IMR-90 (cell line): ENCODE data around the gene KMT2C. TPM values are rescaled to one million over a fixed set of nuclear protein-coding genes. Genes with fewer than 3 reads are reported as not detected.

Source experiments
- ATAC-seq: fragments of 200-7000 bp; cut with Tn5 transposase; 2 replicates; pipeline ENCODE4 v1.9.1; 2020; ENCODE audit warnings: low read depth, mild to moderate bottlenecking, moderate library complexity
- BruUV-seq: library from RNA; stranded (reverse); fragments of 400-500 nt; replicated peaks from 2 replicates; lab custom pipeline; 2021; lab: Mats Ljungman, UMichigan
- CTCF ChIA-PET: fragments of 300-600 bp; formaldehyde crosslinking; extraction: SDS; loops from one replicate; lab custom pipeline; 2021; ENCODE audit warnings: antibody characterized with exemption; lab: Yijun Ruan, JAX
- POLR2A ChIA-PET: fragments of 300-600 bp; sonication (Branson Sonifier 250); formaldehyde crosslinking; loops from one replicate; lab custom pipeline; 2022; ENCODE audit warnings: antibody characterized with exemption; ENCODE audit not compliant: unreplicated experiment; lab: Charles Lee
- DNase-seq: peaks from one replicate; pipeline ENCODE4 v3.0.0; 2013
- H2AFZ ChIP-seq: replicated peaks from 2 replicates; pipeline ENCODE3; 2013; ENCODE audit warnings: low read length, mild to moderate bottlenecking; ENCODE audit not compliant: poor library complexity
- H2AK5ac ChIP-seq: 2 replicates; pipeline ENCODE4 v1.6.1; 2013; ENCODE audit warnings: low read depth, low read length, inconsistent platforms
- H2AK9ac ChIP-seq: replicated peaks from 2 replicates; pipeline ENCODE3; 2013; ENCODE audit warnings: mild to moderate bottlenecking, low read depth, low read length, moderate library complexity; ENCODE audit not compliant: poor library complexity
- H2BK120ac ChIP-seq: 2 replicates; pipeline ENCODE4 v1.6.1; 2013; ENCODE audit warnings: low read depth, low read length, inconsistent platforms
- H2BK15ac ChIP-seq: 3 replicates; pipeline ENCODE4 v1.6.1; 2013; ENCODE audit warnings: low read depth, low read length, inconsistent platforms
- H2BK20ac ChIP-seq: 2 replicates; pipeline ENCODE4 v1.6.1; 2013; ENCODE audit warnings: low read depth, mild to moderate bottlenecking, inconsistent platforms, low read length, moderate library complexity
- H2BK5ac ChIP-seq: 2 replicates; pipeline ENCODE4 v1.6.1; 2013; ENCODE audit warnings: mild to moderate bottlenecking, low read depth, low read length, inconsistent platforms; ENCODE audit not compliant: poor library complexity, severe bottlenecking
- H3K14ac ChIP-seq: replicated peaks from 2 replicates; pipeline ENCODE4 v1.6.1; 2013; ENCODE audit warnings: low read depth, low read length, inconsistent platforms
- H3K18ac ChIP-seq: 2 replicates; pipeline ENCODE4 v1.6.1; 2013; ENCODE audit warnings: low read depth, low read length, control low read depth
- H3K23ac ChIP-seq: 2 replicates; pipeline ENCODE4 v1.6.1; 2013; ENCODE audit warnings: low read depth, low read length, inconsistent platforms
- H3K27ac ChIP-seq: 2 replicates; pipeline ENCODE4 v1.5.1; 2013; ENCODE audit warnings: mild to moderate bottlenecking, control low read depth, low read length; ENCODE audit not compliant: insufficient read depth
- H3K27me3 ChIP-seq: 2 replicates; pipeline ENCODE4 v1.6.1; 2013; ENCODE audit warnings: low read length; ENCODE audit not compliant: control insufficient read depth, insufficient read depth
- H3K36me3 ChIP-seq: 2 replicates; pipeline ENCODE4 v1.6.1; 2013; ENCODE audit warnings: low read length, mixed read lengths; ENCODE audit not compliant: control insufficient read depth, insufficient read depth
- H3K4ac ChIP-seq: 2 replicates; pipeline ENCODE4 v1.6.1; 2013; ENCODE audit warnings: low read depth, low read length, inconsistent platforms
- H3K4me1 ChIP-seq: 2 replicates; pipeline ENCODE4 v1.6.1; 2013; ENCODE audit warnings: low read length, mixed read lengths; ENCODE audit not compliant: control insufficient read depth, insufficient read depth
- H3K4me2 ChIP-seq: 2 replicates; pipeline ENCODE4 v1.6.1; 2013; ENCODE audit warnings: low read depth, mild to moderate bottlenecking, control low read depth, low read length, moderate library complexity
- H3K4me3 ChIP-seq: 2 replicates; pipeline ENCODE4 v1.5.1; 2013; ENCODE audit warnings: low read depth, mild to moderate bottlenecking, control low read depth, low read length, moderate library complexity; ENCODE audit not compliant: insufficient read depth
- H3K56ac ChIP-seq: 2 replicates; pipeline ENCODE4 v1.6.1; 2013; ENCODE audit warnings: low read length, inconsistent platforms; ENCODE audit not compliant: insufficient read depth; ENCODE audit errors: extremely low read depth
- H3K79me1 ChIP-seq, 2 experiments: 2 replicates each; pipeline ENCODE4 v1.6.1; 2013; ENCODE audit warnings: low read length in 2 of 2, inconsistent platforms in 1 of 2, low read depth in 1 of 2
- H3K9ac ChIP-seq: 2 replicates; pipeline ENCODE4 v1.6.1; 2013; ENCODE audit warnings: low read depth, low read length, control low read depth
- H3K9me1 ChIP-seq: 2 replicates; pipeline ENCODE4 v1.6.1; 2013; ENCODE audit warnings: low read length, inconsistent platforms; ENCODE audit not compliant: insufficient read depth
- H3K9me3 ChIP-seq: 2 replicates; pipeline ENCODE4 v1.6.1; 2013; ENCODE audit warnings: low read length; ENCODE audit not compliant: control insufficient read depth, insufficient read depth
- H4K20me1 ChIP-seq: 2 replicates; pipeline ENCODE4 v1.6.1; 2013; ENCODE audit warnings: low read length, inconsistent platforms; ENCODE audit not compliant: insufficient read depth
- H4K5ac ChIP-seq: 2 replicates; pipeline ENCODE4 v1.6.1; 2013; ENCODE audit warnings: mild to moderate bottlenecking, low read depth, low read length, control low read depth
- H4K8ac ChIP-seq, 2 experiments: 2 replicates each; pipeline ENCODE4 v1.6.1; 2013; ENCODE audit warnings: low read depth in 2 of 2, low read length in 2 of 2, control low read depth in 1 of 2, inconsistent platforms in 1 of 2
- H4K91ac ChIP-seq: 2 replicates; pipeline ENCODE4 v1.6.1; 2013; ENCODE audit warnings: low read depth, low read length, inconsistent platforms; ENCODE audit not compliant: insufficient read depth
- BHLHE40 ChIP-seq: fragments of 150-350 bp; IDR thresholded peaks from 2 replicates; pipeline ENCODE4 v1.6.1; 2016; ENCODE audit warnings: mild to moderate bottlenecking, low read depth, low read length
- CEBPB ChIP-seq: IDR thresholded peaks from 2 replicates; pipeline ENCODE4 v1.6.1; 2012; ENCODE audit warnings: low read depth, low read length, improper control_type of control experiment
- CHD1 ChIP-seq: IDR thresholded peaks from 2 replicates; pipeline ENCODE4 v1.6.1; 2012; ENCODE audit warnings: low read depth, low read length, improper control_type of control experiment
- FOS ChIP-seq: fragments of 150-350 bp; IDR thresholded peaks from 2 replicates; pipeline ENCODE4 v1.6.1; 2016; ENCODE audit warnings: low read depth, low read length
- MAFK ChIP-seq: IDR thresholded peaks from 2 replicates; pipeline ENCODE4 v1.6.1; 2012; ENCODE audit warnings: low read depth, low read length, improper control_type of control experiment
- MAZ ChIP-seq: IDR thresholded peaks from 2 replicates; pipeline ENCODE4 v1.6.1; 2012; ENCODE audit warnings: low read depth, mild to moderate bottlenecking, low read length, improper control_type of control experiment, moderate library complexity, borderline replicate concordance
- MXI1 ChIP-seq: IDR thresholded peaks from 2 replicates; pipeline ENCODE4 v1.6.1; 2012; ENCODE audit warnings: low read depth, mild to moderate bottlenecking, low read length, moderate library complexity, borderline replicate concordance
- NFE2L2 ChIP-seq: fragments of 150-350 bp; IDR thresholded peaks from 2 replicates; pipeline ENCODE4 v1.6.1; 2016; ENCODE audit warnings: low read depth, mild to moderate bottlenecking, low read length
- POLR2A ChIP-seq: IDR thresholded peaks from 2 replicates; pipeline ENCODE4 v1.6.1; 2012; ENCODE audit warnings: mild to moderate bottlenecking, low read depth, low read length
- RAD21 ChIP-seq: IDR thresholded peaks from 2 replicates; pipeline ENCODE4 v1.6.1; 2012; ENCODE audit warnings: low read length, improper control_type of control experiment
- RCOR1 ChIP-seq: IDR thresholded peaks from 2 replicates; pipeline ENCODE4 v1.6.1; 2012; ENCODE audit warnings: mild to moderate bottlenecking, low read length, improper control_type of control experiment; ENCODE audit not compliant: insufficient replicate concordance
- RFX5 ChIP-seq: IDR thresholded peaks from 2 replicates; pipeline ENCODE4 v1.8.0; 2012; ENCODE audit warnings: low read depth, mild to moderate bottlenecking, low read length, moderate library complexity
- SMC3 ChIP-seq: fragments of 150-350 bp; IDR thresholded peaks from 2 replicates; pipeline ENCODE4 v1.6.1; 2016; ENCODE audit warnings: low read depth, mild to moderate bottlenecking, antibody characterized with exemption, low read length, moderate library complexity
- WGBS, 2 experiments: methylation state at CpG; one replicate each; pipeline versions ENCODE4 v1.1.5 to v1.1.7; 2013; ENCODE audit warnings: missing lambda C conversion rate in 2 of 2; ENCODE audit not compliant: insufficient read length in 1 of 2; ENCODE audit errors: extremely low coverage in 2 of 2; 5-methylcytosine and 5-hydroxymethylcytosine counted together
- dilution Hi-C: fragments of 300-500 bp; cut with HindIII; formaldehyde crosslinking; loops from one replicate; pipeline ENCODE4 v1.14.3; 2018; ENCODE audit warnings: low sequenced_read_pairs; ENCODE audit not compliant: unreplicated experiment
- in situ Hi-C: fragments of 300-500 bp; cut with MboI; formaldehyde crosslinking; loops from 3 replicates; pipeline ENCODE4 v1.14.3; 2019; ENCODE audit warnings: low sequenced_read_pairs, inconsistent platforms, mixed read lengths
- intact Hi-C: fragments of 100-400 bp; cut with micrococcal nuclease; formaldehyde crosslinking; loops from 2 replicates; pipeline ENCODE4 v1.10.0; 2022
- polyA plus RNA-seq, 3 experiments: library from polyadenylated mRNA; depleted of rRNA; stranded (reverse); fragments of >200 nt; gene quantifications; 2 replicates each; pipeline ENCODE4 v1.2.3, GENCODE V29; 2012; ENCODE audit warnings: low replicate concordance in 1 of 3
- total RNA-seq: library from RNA; depleted of rRNA; stranded (reverse); fragments of >200 nt; gene quantifications from 2 replicates; pipeline ENCODE4 v1.2.3, GENCODE V29; 2012
- TF ChIP-seq, protein P1 (sequence below): fragments of 150-350 bp; IDR thresholded peaks from 2 replicates; pipeline ENCODE4 v1.6.1; 2017; ENCODE audit warnings: mild to moderate bottlenecking, antibody characterized with exemption, low read length, low read depth
- TF ChIP-seq, protein P2 (sequence below): fragments of 150-350 bp; IDR thresholded peaks from 2 replicates; pipeline ENCODE4 v1.6.1; 2016; ENCODE audit warnings: low read depth, mild to moderate bottlenecking, low read length, moderate library complexity, borderline replicate concordance
- TF ChIP-seq, protein P3 (sequence below): conservative IDR thresholded peaks from 2 replicates; pipeline ENCODE4 v1.5.1; 2012; ENCODE audit warnings: mild to moderate bottlenecking, low read depth, low read length, improper control_type of control experiment

The KMT2C gene
- total and polyA plus RNA-seq, 2 of the 4 experiments (the other 2 are of a cell fraction): 8.0 to 23.3 TPM

DNA sequence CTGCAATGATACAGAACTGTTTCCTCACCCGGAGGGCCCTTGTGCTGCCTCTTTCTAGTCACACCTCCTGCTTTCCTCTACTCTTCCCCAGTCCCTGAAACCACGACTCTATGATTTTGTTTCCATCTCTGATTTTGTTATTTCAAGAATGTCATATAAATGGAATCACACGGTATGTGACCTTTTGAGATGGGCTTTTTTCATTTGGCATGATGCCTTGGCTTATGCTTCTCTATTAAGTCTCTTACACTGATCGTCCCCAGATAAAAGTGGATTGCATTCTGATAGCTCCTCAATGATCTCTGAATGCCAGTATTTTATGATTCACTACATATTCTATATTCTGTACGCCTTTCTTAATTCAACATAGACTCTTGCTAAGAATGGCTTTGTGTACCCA lies 332.1 kb downstream of the KMT2C start:
- no peak overlapping the region for H2AK9ac ChIP-seq
- no peak for ATAC-seq

More for the DNA sequence above, 332.1 kb downstream of the KMT2C start:
- Histone ChIP-seq H3K9me1 (peaks cover 4% of the 10 kb centered on the region), H3K27me3 (no peaks in the 10 kb centered on the region), H3K79me1 (0 out of 4 replicates have a peak, but pooled peaks cover 0 to 3% of the 10 kb centered on the region in 2 experiments), H3K9me3 (no peaks in the 10 kb centered on the region), H2BK5ac (no peak overlapping the region), H3K4me1 (peaks cover 4% of the 10 kb centered on the region; the same call in 1 of the 2 replicates), H2BK20ac (no peak overlapping the region), H3K14ac (no peak overlapping the region), H3K9ac (no peak overlapping the region), H4K91ac (no peak overlapping the region), H3K23ac (no peak overlapping the region), H4K5ac (no peak overlapping the region), H3K56ac (no peak overlapping the region), H3K4me3 (no peak overlapping the region), H2AFZ (no peak overlapping the region), H2BK120ac (no peak overlapping the region), H4K8ac (no peak overlapping the region), H3K27ac (no peak overlapping the region), H3K18ac (no peak overlapping the region), H3K4ac (no peak overlapping the region), H4K20me1 (no peaks in the 10 kb centered on the region), H3K4me2 (no peak overlapping the region), H2AK5ac (no peak overlapping the region), H3K36me3 (peaks cover 12% of the 10 kb centered on the region), H2BK15ac (no peak overlapping the region)
- ChIA-PET CTCF (no interaction called here), POLR2A (no interaction called here)
- dilution Hi-C loops: no loop called here
- intact Hi-C loops: no loop called here
- no TSS peak for BruUV-seq
- TF ChIP-seq MAFK (no peak), POLR2A (no peak), RAD21 (no peak), RCOR1 (no peak), RFX5 (no peak), SMC3 (no peak), FOS (no peak), MAZ (no peak), CEBPB (no peak), MXI1 (no peak), BHLHE40 (no peak), NFE2L2 (no peak), CHD1 (no peak)
- TF ChIP-seq, protein P1, sequence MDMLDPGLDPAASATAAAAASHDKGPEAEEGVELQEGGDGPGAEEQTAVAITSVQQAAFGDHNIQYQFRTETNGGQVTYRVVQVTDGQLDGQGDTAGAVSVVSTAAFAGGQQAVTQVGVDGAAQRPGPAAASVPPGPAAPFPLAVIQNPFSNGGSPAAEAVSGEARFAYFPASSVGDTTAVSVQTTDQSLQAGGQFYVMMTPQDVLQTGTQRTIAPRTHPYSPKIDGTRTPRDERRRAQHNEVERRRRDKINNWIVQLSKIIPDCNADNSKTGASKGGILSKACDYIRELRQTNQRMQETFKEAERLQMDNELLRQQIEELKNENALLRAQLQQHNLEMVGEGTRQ: no peak
- TF ChIP-seq, protein P2, sequence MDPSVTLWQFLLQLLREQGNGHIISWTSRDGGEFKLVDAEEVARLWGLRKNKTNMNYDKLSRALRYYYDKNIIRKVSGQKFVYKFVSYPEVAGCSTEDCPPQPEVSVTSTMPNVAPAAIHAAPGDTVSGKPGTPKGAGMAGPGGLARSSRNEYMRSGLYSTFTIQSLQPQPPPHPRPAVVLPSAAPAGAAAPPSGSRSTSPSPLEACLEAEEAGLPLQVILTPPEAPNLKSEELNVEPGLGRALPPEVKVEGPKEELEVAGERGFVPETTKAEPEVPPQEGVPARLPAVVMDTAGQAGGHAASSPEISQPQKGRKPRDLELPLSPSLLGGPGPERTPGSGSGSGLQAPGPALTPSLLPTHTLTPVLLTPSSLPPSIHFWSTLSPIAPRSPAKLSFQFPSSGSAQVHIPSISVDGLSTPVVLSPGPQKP: no peak
- TF ChIP-seq, protein P3, sequence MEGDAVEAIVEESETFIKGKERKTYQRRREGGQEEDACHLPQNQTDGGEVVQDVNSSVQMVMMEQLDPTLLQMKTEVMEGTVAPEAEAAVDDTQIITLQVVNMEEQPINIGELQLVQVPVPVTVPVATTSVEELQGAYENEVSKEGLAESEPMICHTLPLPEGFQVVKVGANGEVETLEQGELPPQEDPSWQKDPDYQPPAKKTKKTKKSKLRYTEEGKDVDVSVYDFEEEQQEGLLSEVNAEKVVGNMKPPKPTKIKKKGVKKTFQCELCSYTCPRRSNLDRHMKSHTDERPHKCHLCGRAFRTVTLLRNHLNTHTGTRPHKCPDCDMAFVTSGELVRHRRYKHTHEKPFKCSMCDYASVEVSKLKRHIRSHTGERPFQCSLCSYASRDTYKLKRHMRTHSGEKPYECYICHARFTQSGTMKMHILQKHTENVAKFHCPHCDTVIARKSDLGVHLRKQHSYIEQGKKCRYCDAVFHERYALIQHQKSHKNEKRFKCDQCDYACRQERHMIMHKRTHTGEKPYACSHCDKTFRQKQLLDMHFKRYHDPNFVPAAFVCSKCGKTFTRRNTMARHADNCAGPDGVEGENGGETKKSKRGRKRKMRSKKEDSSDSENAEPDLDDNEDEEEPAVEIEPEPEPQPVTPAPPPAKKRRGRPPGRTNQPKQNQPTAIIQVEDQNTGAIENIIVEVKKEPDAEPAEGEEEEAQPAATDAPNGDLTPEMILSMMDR: no peak
- WGBS, 2 experiments: no CpG with 5 or more reads among the region's 5 CpGs
- in situ Hi-C loops: no loop called here
- no peak for DNase-seq
